ENCODE data around the gene BPHL.

The BPHL gene

GRCh38 chr6:3200682-3201081, 82.2 kb downstream of the BPHL start:
- DNase-seq (ENCODE audit: low read depth), result no peak
- no peak overlapping the region for H3K4me3 ChIP-seq (ENCODE audit: low read length)
- TF ChIP-seq CTCF (conservative IDR thresholded peaks at IDR 0.05; ENCODE audit: low read depth, low read length), result no peak

GRCh38 chr6:3201388-3201787, 82.9 kb downstream of the BPHL start:
- no peak for TF ChIP-seq CTCF (conservative IDR thresholded peaks at IDR 0.05; ENCODE audit: low read depth, low read length)
- no peak for DNase-seq (ENCODE audit: low read depth)
- H3K4me3 ChIP-seq (ENCODE audit: low read length), result no peak overlapping the region
